ENCODE data around the gene APLP2.
A peak's percentile ranks its signal among the peaks of the same experiment; 100 is the strongest.
"Not testable (repeated sequence)": the region's sequence is repeated elsewhere in the genome, so short reads cannot be mapped to it uniquely, and the experiment has no call there.

Gene APLP2

DNA sequence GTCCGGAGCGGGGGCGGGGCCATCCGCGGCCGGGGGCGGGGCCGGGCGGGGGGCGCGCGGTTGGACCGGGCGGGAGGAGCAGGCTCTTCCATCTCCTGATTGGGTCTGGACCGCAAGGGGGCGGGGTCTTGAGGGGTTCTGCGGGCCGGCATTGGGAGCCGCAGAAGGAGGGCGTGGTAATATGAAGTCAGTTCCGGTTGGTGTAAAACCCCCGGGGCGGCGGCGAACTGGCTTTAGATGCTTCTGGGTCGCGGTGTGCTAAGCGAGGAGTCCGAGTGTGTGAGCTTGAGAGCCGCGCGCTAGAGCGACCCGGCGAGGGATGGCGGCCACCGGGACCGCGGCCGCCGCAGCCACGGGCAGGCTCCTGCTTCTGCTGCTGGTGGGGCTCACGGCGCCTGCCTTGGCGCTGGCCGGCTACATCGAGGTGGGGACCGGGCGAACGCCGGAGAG is at the start of gene APLP2:
Gene APLP2, plus strand, starts transcription at position 236 of the 450 bp plus-strand sequence. Its CDS starts 84 bp downstream, at position 320.
- DNase-seq (ENCODE audit: low read depth), result peak; percentile 94

- DNase-seq (ENCODE audit: low read depth), result no peak
Measured at GRCh38 chr11:130020323-130020722, 49.4 kb upstream of the APLP2 start.

DNA sequence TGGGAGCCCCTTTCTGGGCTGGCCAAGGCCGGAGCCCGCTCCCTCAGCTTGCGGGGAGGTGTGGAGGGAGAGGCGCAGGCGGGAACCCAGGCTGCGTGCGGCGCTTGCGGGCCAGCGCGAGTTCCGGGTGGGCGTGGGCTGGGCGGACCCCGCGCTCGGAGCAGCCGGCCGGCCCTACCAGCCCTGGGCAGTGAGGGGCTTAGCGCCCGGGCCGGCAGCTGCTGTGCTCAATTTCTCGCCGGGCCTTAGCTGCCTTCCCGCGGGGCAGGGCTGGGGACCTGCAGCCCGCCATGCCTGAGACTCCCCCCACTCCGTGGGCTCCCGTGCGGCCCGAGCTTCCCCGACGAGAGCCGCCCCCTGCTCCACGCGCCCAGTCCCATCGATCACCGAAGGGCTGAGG is 48.1 kb upstream of the APLP2 start:
- DNase-seq (ENCODE audit: low read depth), result not testable (repeated sequence)

- DNase-seq (ENCODE audit: low read depth), result no peak
Measured at GRCh38 chr11:130022799-130023198, 46.9 kb upstream of the APLP2 start.

DNA sequence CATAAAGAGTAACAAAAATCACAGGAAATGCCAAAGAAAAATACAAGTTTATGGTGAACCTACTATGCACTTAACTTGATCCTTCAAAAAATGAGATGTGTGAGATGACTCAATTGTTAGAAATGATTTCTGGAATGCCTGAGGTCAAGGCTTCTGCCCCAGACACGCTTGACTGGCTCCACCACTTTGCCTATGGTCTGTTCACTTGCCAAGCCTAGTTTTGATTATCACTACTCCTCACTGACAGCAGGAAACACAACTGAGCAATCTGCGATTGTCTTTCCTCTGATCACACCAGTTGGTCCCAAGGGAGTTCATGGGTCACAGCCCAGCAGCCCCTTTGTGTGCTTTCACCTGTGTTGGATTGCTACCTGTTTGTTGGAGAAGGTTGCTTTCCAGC is 46.5 kb upstream of the APLP2 start:
- no peak for DNase-seq (ENCODE audit: low read depth)

DNA sequence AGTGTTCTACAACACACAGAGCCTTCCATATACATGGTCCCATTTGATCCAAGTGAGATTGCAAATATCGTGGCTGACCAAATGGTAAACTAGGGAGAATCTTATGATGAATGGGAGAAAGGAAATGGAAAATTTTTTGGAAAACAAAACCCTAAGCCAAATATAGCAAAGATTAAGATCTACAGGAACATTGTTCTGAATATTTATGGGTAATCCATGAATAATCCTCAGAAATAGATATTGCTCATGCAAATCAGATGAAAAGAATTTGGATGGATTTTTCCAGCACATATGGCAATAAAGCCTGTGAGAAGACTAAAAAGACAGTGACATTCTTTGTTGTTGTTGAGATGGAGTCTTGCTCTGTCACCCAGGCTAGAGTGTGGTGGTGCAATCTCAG is 45.3 kb upstream of the APLP2 start:
- DNase-seq (ENCODE audit: low read depth), result no peak

DNA sequence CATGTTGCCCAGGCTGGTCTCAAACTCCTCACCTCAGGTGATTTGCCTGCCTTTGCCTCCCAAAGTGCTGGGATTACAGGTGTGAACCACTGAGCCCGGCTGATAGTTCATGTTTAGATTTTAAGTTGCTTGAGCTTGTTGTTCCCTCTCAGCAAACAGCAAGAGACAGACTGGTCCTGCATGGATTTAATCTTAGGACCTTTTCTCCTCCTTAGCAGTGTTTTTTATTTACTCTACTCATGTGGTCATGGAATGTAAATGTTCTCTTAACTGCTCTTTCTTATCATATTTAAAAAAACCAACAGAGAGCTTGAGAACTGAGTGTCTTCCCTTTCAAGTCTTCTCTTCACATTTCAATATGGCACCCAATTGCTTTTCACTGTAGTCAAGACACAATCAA is 44.3 kb upstream of the APLP2 start:
- DNase-seq (ENCODE audit: low read depth), result no peak

GRCh38 chr11:130029137-130029536 is 40.6 kb upstream of the APLP2 start:
- DNase-seq (ENCODE audit: low read depth), result no peak

GRCh38 chr11:130031056-130031455 is 38.6 kb upstream of the APLP2 start:
- no peak for DNase-seq (ENCODE audit: low read depth)

DNA sequence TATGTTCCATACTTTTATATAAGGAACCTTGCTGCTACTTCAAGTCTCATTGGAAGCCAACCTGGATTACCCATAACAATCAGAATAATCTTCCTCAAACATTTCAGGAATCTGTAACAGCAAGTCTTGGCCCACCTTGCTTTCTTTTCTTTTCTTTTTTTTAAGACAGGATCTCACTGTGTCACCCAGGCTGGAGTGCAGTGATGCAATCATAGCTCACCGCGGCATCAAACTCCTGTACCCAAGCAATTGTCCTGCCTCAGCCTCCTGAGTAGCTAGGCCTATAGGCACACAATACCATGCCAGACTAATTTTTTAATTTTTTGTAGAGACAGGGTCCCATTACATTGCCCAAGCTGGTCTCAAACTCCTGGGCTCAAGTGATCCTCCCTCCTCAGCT is 37.7 kb upstream of the APLP2 start:
- DNase-seq (ENCODE audit: low read depth), result no peak

DNA sequence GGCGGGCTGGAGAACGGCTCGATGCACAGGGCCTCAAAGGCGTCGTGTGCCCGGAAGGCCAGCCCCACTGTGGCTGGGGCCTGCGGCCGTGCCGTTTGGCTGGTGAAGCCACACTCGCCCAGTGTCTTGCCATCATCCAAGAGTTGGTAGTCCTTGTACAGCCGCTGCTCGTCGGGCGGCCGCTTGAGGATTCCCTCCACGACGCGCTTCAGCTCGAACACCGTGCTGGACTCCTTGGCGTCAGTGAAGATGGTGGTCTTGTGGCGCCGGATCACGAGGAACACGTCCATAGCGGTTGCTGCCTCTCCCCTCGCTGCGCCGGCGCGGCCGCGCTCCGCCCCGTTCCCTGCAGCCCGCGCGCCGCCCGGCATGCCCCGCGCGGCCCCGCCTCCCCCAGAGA is 36.8 kb upstream of the APLP2 start:
- DNase-seq (ENCODE audit: low read depth), result no peak

DNA sequence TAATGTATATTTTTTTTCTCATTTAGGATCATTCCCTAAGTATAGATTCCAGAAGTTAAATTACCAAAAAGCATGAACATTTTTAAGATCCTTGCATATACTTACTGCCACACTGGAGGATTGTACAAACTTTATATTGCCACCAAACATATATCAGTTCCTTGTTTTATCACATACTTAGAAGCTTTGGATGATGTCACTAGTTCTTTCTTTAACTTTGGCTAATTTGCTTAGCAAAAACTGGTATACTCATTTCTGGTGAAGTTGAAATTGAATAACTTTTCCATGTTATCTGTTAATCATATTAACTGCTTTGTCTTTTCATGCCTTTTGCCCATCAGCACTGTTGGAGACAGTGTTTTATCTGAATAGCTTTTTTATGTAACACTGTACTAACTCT is 35.5 kb upstream of the APLP2 start:
- DNase-seq (ENCODE audit: low read depth), result no peak

- DNase-seq (ENCODE audit: low read depth), result no peak
Measured at GRCh38 chr11:130037058-130037457, 32.6 kb upstream of the APLP2 start.

- DNase-seq (ENCODE audit: low read depth), result no peak
Measured at GRCh38 chr11:130037881-130038585, 31.7 kb upstream of the APLP2 start.

GRCh38 chr11:130040281-130040940 is 29.3 kb upstream of the APLP2 start:
- DNase-seq (ENCODE audit: low read depth), result no peak

DNA sequence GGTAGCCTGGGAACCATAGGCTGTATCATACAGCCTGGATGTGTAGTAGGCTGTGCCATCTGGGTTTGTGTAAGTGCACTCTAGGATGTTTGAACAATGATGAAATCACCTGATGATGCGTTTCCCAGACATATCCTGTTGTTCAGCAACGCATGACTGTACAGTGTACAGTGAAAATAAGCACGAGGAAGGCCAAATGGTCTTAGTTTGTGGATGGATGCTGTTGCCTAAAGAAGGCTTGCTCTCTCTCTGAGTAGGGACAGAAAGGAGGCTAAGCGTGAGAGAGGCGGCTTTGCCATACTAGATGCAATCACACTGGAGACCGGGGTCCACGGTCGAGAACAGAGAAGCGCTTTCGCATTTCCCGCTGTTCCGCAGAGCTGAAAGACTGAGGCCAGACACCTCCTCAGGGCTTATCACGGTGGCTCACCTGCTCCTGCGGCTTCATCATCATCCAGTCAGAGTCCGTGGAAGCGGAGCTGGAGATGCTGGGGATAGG is 27.6 kb upstream of the APLP2 start:
- no peak for DNase-seq (ENCODE audit: low read depth)

DNA sequence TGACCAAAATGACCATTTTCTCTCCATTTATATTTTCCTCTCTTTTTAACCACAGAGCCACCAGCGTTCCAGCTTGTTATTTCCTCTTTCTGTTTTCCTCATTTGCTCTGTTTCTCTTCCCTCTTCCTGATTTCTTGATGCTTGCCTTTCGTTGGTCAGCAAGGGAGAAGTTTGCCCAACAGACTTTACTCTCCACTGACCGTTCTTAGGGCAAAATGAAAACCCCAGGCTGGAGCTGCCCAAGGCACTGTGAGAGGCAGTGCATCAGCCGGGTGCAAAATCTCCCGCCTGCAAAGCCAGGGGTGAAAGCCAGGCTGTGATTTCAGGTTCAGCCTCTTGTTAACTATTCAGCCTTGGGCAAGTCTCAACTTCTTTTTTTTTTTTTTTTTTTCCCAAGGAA is 26.1 kb upstream of the APLP2 start:
- DNase-seq (ENCODE audit: low read depth), result no peak

- DNase-seq (ENCODE audit: low read depth), result no peak
Measured at GRCh38 chr11:130047141-130047540, 22.6 kb upstream of the APLP2 start.

DNA sequence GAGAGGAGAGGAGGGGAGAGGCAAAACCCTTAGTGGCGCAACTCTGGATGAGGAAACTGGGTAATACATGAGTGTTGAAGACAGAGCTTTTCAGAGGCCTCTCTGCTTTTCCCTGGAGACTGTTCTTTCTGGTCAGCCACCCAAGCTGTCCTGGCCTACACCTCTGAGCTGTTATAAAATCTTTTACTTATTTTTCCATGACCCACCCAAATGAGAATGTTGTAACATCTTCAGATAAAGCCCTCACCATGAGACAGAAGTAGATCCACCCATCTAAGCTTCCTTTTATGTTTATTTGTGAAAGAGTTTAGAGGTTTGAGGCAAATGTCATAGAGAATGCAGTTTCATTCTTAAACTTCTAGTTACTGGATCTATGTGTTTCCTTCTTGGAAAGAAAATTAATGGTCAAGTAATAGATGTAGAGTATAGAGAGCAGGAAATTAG is 20.3 kb upstream of the APLP2 start:
- DNase-seq (ENCODE audit: low read depth), result no peak

- no peak for DNase-seq (ENCODE audit: low read depth)
Measured at GRCh38 chr11:130050257-130050656, 19.4 kb upstream of the APLP2 start.

- no peak for DNase-seq (ENCODE audit: low read depth)
Measured at GRCh38 chr11:130051082-130051481, 18.6 kb upstream of the APLP2 start.

GRCh38 chr11:130052567-130052966 is 17.1 kb upstream of the APLP2 start:
- DNase-seq (ENCODE audit: low read depth), result no peak

GRCh38 chr11:130054966-130055365 is 14.7 kb upstream of the APLP2 start:
- DNase-seq (ENCODE audit: low read depth), result no peak

- DNase-seq (ENCODE audit: low read depth), result no peak
Measured at GRCh38 chr11:130055617-130056016, 14.1 kb upstream of the APLP2 start.

Data from activated T-cell treated with anti-CD3 and anti-CD28 coated beads for 24 hours (primary cell).